GM12874 (cell line): ENCODE data around the gene AKAP12.

ENCODE experiments used
- TF ChIP-seq, protein P1 (sequence below): IDR thresholded peaks from 2 replicates; pipeline ENCODE4 v1.5.1; 2011; ENCODE audit warnings: low read depth, mild to moderate bottlenecking, control low read depth, low read length, moderate library complexity; ENCODE audit not compliant: insufficient read depth

Gene AKAP12

GRCh38 chr6:151400473-151400872, 160.7 kb downstream of the AKAP12 start:
- TF ChIP-seq, protein P1, sequence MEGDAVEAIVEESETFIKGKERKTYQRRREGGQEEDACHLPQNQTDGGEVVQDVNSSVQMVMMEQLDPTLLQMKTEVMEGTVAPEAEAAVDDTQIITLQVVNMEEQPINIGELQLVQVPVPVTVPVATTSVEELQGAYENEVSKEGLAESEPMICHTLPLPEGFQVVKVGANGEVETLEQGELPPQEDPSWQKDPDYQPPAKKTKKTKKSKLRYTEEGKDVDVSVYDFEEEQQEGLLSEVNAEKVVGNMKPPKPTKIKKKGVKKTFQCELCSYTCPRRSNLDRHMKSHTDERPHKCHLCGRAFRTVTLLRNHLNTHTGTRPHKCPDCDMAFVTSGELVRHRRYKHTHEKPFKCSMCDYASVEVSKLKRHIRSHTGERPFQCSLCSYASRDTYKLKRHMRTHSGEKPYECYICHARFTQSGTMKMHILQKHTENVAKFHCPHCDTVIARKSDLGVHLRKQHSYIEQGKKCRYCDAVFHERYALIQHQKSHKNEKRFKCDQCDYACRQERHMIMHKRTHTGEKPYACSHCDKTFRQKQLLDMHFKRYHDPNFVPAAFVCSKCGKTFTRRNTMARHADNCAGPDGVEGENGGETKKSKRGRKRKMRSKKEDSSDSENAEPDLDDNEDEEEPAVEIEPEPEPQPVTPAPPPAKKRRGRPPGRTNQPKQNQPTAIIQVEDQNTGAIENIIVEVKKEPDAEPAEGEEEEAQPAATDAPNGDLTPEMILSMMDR, result no peak

- TF ChIP-seq, protein P1, result no peak
Observed at GRCh38 chr6:151402228-151402627, 162.5 kb downstream of the AKAP12 start.

DNA sequence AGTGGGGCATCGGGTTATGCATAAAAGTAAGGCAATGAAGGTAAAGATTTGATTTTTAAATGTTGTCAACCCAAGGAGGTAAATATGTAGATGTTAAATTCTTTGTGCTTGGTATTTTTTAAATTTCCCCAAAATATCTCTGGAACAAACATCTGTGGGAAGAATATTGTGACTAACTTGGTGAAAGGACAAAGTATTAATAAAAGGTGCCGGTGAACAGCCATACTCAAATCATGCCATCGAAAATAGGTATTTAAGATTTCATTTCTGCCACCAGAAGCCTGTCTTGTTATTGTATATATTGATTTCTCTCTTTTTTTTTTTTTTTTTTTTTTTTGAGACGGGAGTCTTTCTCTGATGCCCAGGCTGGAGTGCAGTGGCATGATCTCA, 164.1 kb downstream of the AKAP12 start:
- TF ChIP-seq, protein P1, result no peak
